Natural killer cell (primary cell): ENCODE measurements around the gene SLC24A3. TPM values are rescaled to one million over a fixed set of nuclear protein-coding genes. Genes with fewer than 3 reads are reported as not detected.

Experiments used
- ATAC-seq, 3 donors: fragments of 150-1000 bp in 2 of 3; fragments of 200-7000 bp in 1 of 3; cut with Tn5 transposase; 1 replicate in 1 of 3; 2 replicates in 2 of 3; pipeline ENCODE4 v1.10.0; 2021; ENCODE audit warnings: mild to moderate bottlenecking in 2 of 3, moderate library complexity in 2 of 3
- DNase-seq, 2 donors: peaks; one replicate each; pipeline versions ENCODE4 v3.0.0 to v3.0.0-alpha.2; 2013 to 2021; ENCODE audit warnings: mixed read lengths in 1 of 2
- H3K27ac ChIP-seq: one replicate; pipeline ENCODE4 v1.5.1; 2013; ENCODE audit warnings: mild to moderate bottlenecking, low read length
- H3K27me3 ChIP-seq: one replicate; pipeline ENCODE4 v1.6.1; 2013; ENCODE audit warnings: low read length; ENCODE audit not compliant: control insufficient read depth, insufficient read depth
- H3K36me3 ChIP-seq: one replicate; pipeline ENCODE4 v1.6.1; 2013; ENCODE audit warnings: low read length; ENCODE audit not compliant: control insufficient read depth, insufficient read depth
- H3K4me1 ChIP-seq: one replicate; pipeline ENCODE4 v1.6.1; 2013; ENCODE audit warnings: low read length; ENCODE audit not compliant: control insufficient read depth, insufficient read depth
- H3K4me3 ChIP-seq: one replicate; pipeline ENCODE4 v1.5.1; 2013; ENCODE audit warnings: low read length
- H3K9me3 ChIP-seq: one replicate; pipeline ENCODE4 v1.6.1; 2013; ENCODE audit warnings: low read length; ENCODE audit not compliant: control insufficient read depth, insufficient read depth
- H3K27ac Mint-ChIP-seq, 2 donors: one replicate each; pipeline ENCODE4 v1.8.0; 2022; ENCODE audit warnings: mild to moderate bottlenecking in 2 of 2, mixed read lengths in 2 of 2, moderate library complexity in 1 of 2
- H3K27me3 Mint-ChIP-seq, 2 donors: one replicate each; pipeline ENCODE4 v1.8.0; 2022; ENCODE audit warnings: low read depth in 2 of 2, mixed read lengths in 2 of 2
- H3K36me3 Mint-ChIP-seq: one replicate; pipeline ENCODE4 v1.8.0; 2022; ENCODE audit warnings: mixed read lengths
- H3K4me1 Mint-ChIP-seq, 2 donors: one replicate each; pipeline ENCODE4 v1.8.0; 2022; ENCODE audit warnings: mixed read lengths in 2 of 2
- H3K4me3 Mint-ChIP-seq: one replicate; pipeline ENCODE4 v1.8.0; 2022; ENCODE audit warnings: mild to moderate bottlenecking, moderate library complexity, mixed read lengths
- H3K9me3 Mint-ChIP-seq, 2 donors: one replicate each; pipeline ENCODE4 v1.8.0; 2022; ENCODE audit warnings: mixed read lengths in 2 of 2
- WGBS: methylation state at CpG from one replicate; pipeline ENCODE4 v1.1.7; 2013; ENCODE audit warnings: missing lambda C conversion rate; ENCODE audit not compliant: insufficient coverage; 5-methylcytosine and 5-hydroxymethylcytosine counted together
- intact Hi-C: fragments of 100-400 bp; cut with micrococcal nuclease; formaldehyde crosslinking; loops from one replicate; pipeline ENCODE4 v1.14.2; 2022
- total RNA-seq, 4 donors: library from RNA; stranded (reverse); fragments of 120-200 nt in 1 of 4; gene quantifications; one replicate each; pipeline versions ENCODE4 v1.2.3 to v1.2.4, GENCODE V29; 2013 to 2022
- TF ChIP-seq, protein P1 (sequence below): fragments of 200-600 bp; IDR thresholded peaks from one replicate; pipeline ENCODE4 v1.8.0; 2022; ENCODE audit warnings: antibody characterized with exemption

The SLC24A3 gene
- total RNA-seq, 3 donors from 2014 or later (not counting 1 experiment from before 2014, with no cell fraction given) = 0.09 to 5.5 (median 0.99) TPM

DNA sequence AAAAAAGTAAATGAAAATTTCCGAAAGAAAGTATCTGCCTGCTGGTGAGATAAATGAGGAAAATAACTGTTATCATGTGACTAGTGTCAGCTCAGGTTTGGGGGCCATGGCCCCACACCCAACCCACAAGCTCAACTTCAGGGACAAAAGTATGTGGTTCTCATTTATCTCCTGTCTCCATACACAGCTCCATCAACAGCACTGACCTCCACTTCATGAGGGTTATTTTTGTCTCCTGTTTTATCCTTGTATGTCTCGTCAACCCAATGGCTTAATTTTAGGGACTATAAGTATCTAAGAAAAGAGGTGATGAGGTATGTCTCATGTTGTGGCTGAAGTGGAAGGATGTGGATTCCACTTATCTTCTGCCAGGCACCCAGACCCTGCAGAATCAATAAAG is 274.0 kb downstream of the SLC24A3 start:
- intact Hi-C loops = no loop called here
- DNase-seq = no peak
- H3K27ac ChIP-seq = no peak overlapping the region
- H3K4me1 ChIP-seq = no peaks in the 10 kb centered on the region
- no peaks in the 10 kb centered on the region for H3K9me3 Mint-ChIP-seq
- H3K4me3 ChIP-seq = no peak overlapping the region
- no peak overlapping the region for H3K27ac Mint-ChIP-seq
- no peaks in the 10 kb centered on the region for H3K4me1 Mint-ChIP-seq
- TF ChIP-seq, protein P1, sequence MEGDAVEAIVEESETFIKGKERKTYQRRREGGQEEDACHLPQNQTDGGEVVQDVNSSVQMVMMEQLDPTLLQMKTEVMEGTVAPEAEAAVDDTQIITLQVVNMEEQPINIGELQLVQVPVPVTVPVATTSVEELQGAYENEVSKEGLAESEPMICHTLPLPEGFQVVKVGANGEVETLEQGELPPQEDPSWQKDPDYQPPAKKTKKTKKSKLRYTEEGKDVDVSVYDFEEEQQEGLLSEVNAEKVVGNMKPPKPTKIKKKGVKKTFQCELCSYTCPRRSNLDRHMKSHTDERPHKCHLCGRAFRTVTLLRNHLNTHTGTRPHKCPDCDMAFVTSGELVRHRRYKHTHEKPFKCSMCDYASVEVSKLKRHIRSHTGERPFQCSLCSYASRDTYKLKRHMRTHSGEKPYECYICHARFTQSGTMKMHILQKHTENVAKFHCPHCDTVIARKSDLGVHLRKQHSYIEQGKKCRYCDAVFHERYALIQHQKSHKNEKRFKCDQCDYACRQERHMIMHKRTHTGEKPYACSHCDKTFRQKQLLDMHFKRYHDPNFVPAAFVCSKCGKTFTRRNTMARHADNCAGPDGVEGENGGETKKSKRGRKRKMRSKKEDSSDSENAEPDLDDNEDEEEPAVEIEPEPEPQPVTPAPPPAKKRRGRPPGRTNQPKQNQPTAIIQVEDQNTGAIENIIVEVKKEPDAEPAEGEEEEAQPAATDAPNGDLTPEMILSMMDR = no peak
- H3K36me3 ChIP-seq = no peaks in the 10 kb centered on the region
- H3K4me3 Mint-ChIP-seq = no peak overlapping the region
- no peaks in the 10 kb centered on the region for H3K27me3 ChIP-seq
- H3K36me3 Mint-ChIP-seq = no peaks in the 10 kb centered on the region
- H3K9me3 ChIP-seq = no peaks in the 10 kb centered on the region
- no peak for ATAC-seq
- peaks cover 0 to 3% of the 10 kb centered on the region in 2 donors for H3K27me3 Mint-ChIP-seq
- 86% methylated on average over 2 of the region's 2 CpGs for WGBS

DNA sequence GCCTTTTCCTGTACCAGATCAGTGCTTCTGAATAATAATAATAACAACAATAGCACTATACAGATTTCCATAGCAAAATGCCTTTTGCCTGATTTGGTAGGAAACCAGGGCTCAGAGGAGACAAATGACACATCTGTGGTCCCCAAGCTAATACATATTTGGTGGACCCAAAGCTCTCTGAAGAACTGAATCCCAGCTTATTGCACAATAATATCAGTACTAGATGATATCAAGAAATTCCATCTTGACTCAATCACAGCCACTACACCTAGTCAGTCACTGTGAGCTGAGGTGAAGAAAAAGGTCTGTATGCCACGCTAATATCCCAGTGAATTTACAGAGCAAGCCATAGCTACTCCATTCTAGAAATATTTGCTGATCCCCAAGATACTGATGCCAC is 275.0 kb downstream of the SLC24A3 start:
- H3K9me3 Mint-ChIP-seq = no peaks in the 10 kb centered on the region
- no peak overlapping the region for H3K4me3 Mint-ChIP-seq
- no peak overlapping the region for H3K27ac Mint-ChIP-seq

DNA sequence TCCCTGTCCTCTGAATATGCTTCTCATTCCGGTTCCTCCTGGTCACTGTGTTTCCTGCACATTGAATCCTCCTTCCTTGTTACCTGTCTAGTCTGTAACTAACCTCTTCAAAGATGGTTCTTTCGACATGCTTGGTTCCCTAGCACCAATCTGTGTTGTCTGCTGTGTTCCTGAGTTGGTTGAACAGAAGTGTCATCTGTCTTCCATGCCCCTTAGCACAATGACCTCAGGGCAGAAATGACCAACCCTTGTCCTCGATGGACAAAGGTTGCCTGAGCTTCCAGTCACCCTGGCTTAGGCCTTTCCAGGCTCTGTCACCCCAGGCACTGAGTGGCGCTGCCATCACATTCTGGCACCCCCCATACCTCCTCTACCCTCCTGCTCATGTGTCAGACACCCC is 278.8 kb downstream of the SLC24A3 start:
- Histone ChIP-seq H3K27ac (no peak overlapping the region), H3K9me3 (no peaks in the 10 kb centered on the region), H3K27me3 (no peaks in the 10 kb centered on the region), H3K36me3 (no peaks in the 10 kb centered on the region), H3K4me3 (no peak overlapping the region), H3K4me1 (no peaks in the 10 kb centered on the region)
- Mint-ChIP-seq H3K36me3 (no peaks in the 10 kb centered on the region), H3K27me3 (no peaks in the 10 kb centered on the region), H3K4me1 (no peaks in the 10 kb centered on the region), H3K27ac (no peak overlapping the region), H3K4me3 (no peak overlapping the region), H3K9me3 (no peaks in the 10 kb centered on the region)
- TF ChIP-seq, protein P1 = no peak
- WGBS = 83% methylated on average over 4 of the region's 4 CpGs
- intact Hi-C loops = no loop called here
- no peak for ATAC-seq
- DNase-seq = no peak

More for the DNA sequence above, 275.0 kb downstream of the SLC24A3 start:
- TF ChIP-seq, protein P1 = no peak
- H3K4me1 ChIP-seq = no peaks in the 10 kb centered on the region
- DNase-seq = no peak
- intact Hi-C loops = no loop called here
- no peaks in the 10 kb centered on the region for H3K9me3 ChIP-seq
- H3K27ac ChIP-seq = no peak overlapping the region
- no peaks in the 10 kb centered on the region for H3K36me3 ChIP-seq
- no peak overlapping the region for H3K4me3 ChIP-seq
- no peaks in the 10 kb centered on the region for H3K27me3 ChIP-seq
- H3K4me1 Mint-ChIP-seq = no peaks in the 10 kb centered on the region
- no peaks in the 10 kb centered on the region for H3K36me3 Mint-ChIP-seq
- no peak for ATAC-seq
- 91% methylated on average over 1 of the region's 1 CpG for WGBS
- no peaks in the 10 kb centered on the region for H3K27me3 Mint-ChIP-seq

DNA sequence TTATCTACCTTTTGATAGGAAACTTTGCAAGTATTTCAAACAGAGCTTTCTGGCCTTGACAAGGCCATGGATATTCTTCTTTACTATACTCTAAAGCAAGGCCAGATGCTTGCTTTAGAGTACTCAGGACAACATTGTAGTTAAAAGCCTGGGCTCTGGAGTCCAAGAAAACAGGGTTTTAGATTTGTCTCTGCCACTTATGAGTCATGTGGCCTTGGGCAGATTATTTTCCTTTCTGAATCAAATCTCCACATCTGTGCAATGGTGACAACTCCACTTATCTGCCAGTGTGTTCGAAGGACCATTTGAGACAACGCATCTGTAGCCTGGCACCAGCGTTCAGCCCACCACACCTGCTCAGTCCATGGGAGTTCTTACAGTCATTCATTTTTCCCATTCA is 279.7 kb downstream of the SLC24A3 start:
- H3K9me3 ChIP-seq = no peaks in the 10 kb centered on the region
- H3K36me3 ChIP-seq = no peaks in the 10 kb centered on the region
- H3K27me3 ChIP-seq = no peaks in the 10 kb centered on the region
- TF ChIP-seq, protein P1 = no peak
- no peaks in the 10 kb centered on the region for H3K36me3 Mint-ChIP-seq
- no peaks in the 10 kb centered on the region for H3K27me3 Mint-ChIP-seq
- H3K4me1 Mint-ChIP-seq = no peaks in the 10 kb centered on the region
- WGBS = 90% methylated on average over 3 of the region's 3 CpGs
- no peak overlapping the region for H3K4me3 ChIP-seq
- no peak for ATAC-seq
- H3K4me1 ChIP-seq = no peaks in the 10 kb centered on the region
- DNase-seq = no peak
- H3K27ac Mint-ChIP-seq = no peak overlapping the region
- H3K9me3 Mint-ChIP-seq = no peaks in the 10 kb centered on the region
- intact Hi-C loops = no loop called here
- no peak overlapping the region for H3K4me3 Mint-ChIP-seq
- H3K27ac ChIP-seq = no peak overlapping the region
